Hematopoietic multipotent progenitor cell treated with erythropoietin and hydrocortisone succinate and interleukin-3 and kit ligand, for 8 days (in vitro differentiated cells): Measurements from ENCODE around the gene SMOC1.

Experiments used
- DNase-seq: peaks from one replicate; pipeline ENCODE4 v3.0.0-alpha.2; 2015

Gene SMOC1

DNA sequence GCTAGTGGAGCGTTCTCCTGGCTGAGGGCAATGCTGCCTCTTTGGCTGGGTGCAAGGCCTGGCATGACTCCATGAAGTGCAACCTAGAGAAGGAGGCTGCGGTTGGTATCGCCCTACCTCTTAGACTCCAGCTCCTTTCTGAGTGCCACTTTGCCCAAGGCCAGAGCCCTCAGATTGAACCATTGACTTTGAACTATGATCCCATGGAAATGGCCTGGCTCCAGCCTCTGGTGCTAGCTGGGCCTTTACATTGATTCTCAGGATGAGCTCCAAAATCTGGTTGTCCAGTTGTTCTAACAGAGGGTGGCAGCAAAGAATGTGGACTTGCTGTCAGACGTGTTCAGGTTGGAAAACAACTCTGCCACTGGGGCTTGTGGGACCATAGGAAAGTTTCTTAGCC, 16.1 kb upstream of the SMOC1 start:
- DNase-seq: no peak

DNA sequence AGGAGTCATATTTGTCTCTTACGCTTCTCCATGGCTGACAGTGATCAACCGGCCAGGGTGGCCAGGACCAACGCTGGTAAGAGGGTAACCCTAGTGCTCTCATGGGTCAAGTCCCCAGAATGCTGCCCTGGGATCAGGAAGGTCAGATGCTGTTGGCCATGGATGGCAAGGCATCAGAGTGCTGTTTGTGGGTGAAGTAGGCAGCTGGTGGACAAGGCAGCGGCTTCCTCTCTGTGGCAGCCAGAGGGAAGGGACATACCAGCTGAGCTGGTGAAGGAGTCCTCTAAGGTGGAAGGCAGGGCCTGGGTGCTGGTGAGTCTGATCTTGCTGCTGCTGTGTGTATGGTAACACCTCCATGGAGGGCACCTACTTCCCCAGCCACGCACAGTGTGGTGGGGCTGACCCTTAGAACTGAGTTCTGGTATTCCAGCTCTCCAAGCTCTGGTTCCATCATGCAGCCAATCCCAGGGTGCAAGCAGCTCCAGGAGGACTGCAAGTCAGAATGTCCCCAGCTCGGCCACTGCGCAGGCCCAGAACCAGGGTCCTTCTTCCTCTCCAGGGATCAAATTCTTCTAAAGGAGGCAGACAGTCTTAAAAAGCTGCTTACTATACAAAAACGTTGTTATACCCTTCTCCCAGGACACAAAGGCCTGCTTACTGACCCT, 13.4 kb upstream of the SMOC1 start:
- DNase-seq: no peak

DNA sequence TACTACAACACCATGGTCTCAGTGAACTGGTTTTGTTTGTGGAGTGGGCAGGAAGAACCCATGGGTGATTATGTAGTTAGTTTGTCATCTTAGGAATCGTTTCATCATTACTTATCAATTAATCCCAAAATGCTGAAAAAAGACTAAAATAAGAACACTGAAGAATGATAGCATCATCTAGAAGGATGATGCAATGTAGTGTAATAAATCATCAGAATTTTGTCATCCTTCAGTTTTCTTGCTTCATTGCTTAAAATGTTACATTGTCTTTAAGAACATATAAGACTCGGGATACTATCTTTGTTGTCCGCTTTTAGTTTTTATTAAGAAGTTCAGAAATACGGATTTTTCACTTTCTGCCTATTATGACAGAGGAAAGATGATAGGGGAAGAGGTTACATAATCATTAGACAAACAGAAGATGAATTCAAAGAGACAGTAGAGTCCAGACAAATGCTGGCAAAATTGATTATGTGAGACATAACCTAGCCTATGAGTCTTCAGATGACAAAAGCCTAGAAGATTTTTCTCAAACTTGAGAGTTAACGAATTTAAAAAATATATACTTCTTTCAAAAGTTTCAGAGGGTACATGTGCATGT, 10.8 kb upstream of the SMOC1 start:
- no peak for DNase-seq

DNA sequence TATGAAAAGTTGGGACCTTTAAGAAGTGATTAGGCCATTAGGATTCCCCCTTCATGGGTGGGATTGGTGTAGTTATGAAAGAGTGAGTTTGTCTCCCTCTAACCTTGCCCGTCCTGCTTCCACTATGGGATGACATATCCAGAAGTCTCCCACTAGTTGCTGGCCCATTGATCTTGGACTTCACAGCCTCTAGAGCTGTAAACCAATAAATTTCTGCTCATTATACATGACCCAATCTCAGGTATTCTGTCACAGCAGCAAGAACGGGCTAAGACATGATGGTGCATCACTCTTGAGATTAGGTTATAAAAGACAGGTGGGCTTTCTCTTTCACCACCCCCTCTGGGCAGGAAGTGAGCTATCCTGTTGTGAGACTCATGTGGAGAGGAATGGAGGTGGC, 8.6 kb upstream of the SMOC1 start:
- no peak for DNase-seq

DNA sequence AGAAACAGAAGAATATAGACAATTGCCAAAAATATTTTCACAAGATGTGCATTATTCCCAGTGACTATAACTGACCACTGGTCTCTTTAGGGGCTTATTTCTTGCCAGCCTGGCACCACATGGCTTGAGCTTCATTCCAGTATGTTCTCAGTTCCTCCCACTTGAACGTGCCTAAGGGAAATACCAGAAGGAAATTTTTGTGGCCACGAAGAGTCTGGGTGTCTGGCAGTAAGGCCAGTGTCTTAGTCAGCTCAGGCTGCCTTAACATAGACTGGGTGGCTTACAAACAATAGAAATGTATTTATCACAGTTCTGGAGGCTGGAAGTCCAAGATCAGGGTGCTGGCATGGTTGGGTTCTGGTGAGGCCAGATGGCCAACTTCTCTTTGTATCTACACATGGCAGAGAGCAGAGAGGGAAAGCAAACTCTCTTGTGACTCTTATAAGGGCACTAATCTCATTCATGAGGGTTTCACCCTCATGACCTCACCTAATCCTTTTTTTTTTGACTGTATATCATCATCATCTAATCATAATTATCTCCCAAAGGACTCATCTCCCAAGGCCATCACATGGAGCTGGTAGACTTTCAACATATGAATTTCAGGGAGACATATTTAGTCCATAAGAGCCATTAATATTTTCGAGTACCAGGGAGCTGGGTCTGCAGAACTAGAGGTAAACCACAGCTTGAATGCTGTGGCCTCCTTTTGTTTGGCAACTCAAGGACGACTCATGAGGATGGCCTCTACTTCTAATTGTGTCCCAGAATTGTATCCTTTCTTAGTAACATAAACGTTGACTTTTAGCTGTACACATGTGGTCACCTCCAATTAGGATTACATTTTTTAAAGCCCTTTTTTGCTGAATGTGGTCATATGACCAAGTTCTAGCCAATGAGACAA, 5.1 kb upstream of the SMOC1 start:
- DNase-seq: no peak

DNA sequence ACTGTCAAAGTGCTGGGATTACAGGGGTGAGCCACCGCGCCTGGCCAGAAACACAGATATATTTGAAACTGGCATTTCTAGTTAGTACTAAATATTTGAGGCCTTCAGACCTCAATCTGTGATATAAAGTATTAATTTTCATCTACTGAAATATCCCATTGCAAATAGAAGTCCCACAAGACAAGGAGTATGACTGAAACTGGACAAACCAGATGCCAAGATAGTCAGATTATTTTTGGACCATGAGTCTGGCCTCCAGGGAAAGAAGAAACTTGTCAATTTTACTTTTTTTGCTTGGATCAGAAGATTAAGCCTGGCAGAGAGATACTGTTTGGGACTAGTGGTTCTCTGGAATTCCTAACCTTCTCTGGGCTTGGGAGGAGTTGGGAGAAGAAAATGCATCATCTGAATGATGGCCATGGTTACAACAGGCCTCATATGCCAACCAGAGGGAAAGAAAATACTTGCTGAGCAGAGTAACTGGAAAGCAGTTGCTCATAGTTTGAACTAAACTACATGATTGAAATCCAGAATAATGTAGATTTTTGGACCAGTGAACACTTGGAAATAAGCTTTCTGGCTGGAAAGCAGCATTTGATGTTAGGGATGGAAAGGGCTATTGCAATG, 2.9 kb upstream of the SMOC1 start:
- no peak for DNase-seq

DNA sequence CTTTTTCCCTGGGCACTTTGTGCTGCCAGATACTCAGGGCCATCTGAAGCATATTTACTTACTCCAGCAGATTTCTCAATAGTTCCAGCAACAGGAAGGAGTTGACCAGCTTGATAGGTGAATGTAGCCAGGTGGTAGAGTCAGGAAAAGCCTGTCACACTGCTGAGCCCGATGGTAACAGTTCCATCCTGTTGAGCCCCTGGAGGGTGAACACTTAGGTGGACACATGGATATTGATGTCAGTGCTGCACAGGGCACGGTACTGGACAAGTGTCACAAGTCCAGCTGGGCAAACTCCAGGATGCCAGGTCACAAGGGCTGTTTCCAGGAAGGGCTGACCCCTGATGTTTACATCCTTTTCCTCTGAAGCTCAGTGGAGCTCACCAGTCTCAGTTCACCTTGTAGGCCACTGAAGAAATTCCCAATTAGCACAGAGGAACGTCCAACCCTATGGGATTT, 2.3 kb upstream of the SMOC1 start:
- no peak for DNase-seq

DNA sequence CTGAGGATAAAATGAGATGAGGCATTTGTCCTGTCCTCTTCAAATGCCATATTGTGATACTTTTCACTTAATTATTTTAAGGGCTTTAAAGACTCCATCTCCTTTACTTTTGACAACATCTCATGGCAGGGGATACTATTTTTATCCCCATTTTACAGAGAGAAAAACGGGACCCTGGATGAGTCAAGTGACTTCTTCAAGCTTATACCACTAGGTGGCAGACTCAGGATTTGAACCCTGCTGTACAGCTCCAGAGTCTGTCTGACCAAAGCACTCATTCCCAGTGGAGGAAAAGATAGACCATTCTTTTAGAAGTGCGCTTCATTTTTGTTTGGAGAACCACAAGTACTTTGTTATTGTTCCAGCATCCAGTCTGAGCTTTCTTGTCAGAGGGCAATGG, 1.7 kb upstream of the SMOC1 start:
- peak; percentile 30 for DNase-seq

DNA sequence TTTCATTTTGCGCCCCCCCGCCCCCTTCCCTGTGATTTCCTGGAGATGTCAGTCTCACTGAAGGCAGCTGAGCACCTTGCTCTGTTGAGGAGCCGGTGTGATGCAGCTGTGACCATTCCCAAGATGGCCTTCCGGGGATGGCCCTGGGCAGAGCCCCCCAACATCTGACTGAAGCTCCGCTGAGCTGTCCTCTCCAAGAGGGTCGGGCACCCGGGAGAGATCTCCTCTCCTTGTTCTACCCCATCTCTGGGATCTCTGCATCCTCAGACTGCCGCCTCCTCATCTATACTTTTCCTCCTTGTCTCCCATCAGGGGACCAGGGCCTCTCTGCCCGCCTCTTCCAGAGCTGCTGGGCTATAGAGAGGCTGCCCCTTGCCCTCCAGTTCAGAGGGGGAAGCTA, 965 bp upstream of the SMOC1 start:
- DNase-seq: no peak

DNA sequence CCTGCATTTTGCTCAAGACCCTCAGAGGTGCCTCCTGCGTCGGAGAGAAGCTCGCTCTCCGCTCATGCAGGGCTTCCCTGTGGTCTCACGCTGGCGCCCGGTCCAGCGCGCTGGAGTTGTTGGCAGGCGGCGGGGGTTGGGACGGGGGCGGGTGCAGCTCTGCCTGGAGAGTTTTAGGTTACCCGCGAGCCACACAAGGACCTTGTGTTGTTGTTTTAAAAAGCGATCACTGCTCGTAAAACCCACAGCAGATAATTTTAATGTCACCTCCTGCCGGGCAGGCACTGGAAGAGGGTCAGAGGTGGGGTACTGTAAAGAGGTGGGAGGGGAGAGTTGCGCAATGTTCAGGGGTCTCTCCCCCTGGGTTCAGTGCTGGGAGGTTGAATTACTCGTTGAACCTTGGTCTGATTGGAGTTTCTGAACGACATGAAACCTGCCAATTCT, 850 bp downstream of the SMOC1 start:
- no peak for DNase-seq

DNA sequence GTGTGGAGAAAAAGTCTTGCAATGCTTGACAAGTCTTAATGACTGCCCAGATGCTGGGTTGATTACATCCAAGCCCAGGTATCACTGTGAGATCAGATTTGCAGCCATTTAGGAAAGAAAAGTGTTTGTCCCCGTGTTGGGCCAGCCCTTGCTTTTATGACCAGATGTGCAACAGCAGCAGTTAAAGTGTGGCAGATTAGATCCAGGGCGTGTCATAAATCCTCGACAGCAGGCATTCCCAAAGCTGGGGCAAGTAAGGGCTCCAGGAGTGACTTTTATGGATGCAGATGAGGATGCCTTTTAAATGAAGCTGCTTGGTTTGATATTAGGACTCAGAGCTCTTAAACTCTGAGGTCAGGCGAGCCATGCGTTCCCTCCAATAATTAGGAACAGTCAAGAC, 1.7 kb downstream of the SMOC1 start:
- DNase-seq: no peak

DNA sequence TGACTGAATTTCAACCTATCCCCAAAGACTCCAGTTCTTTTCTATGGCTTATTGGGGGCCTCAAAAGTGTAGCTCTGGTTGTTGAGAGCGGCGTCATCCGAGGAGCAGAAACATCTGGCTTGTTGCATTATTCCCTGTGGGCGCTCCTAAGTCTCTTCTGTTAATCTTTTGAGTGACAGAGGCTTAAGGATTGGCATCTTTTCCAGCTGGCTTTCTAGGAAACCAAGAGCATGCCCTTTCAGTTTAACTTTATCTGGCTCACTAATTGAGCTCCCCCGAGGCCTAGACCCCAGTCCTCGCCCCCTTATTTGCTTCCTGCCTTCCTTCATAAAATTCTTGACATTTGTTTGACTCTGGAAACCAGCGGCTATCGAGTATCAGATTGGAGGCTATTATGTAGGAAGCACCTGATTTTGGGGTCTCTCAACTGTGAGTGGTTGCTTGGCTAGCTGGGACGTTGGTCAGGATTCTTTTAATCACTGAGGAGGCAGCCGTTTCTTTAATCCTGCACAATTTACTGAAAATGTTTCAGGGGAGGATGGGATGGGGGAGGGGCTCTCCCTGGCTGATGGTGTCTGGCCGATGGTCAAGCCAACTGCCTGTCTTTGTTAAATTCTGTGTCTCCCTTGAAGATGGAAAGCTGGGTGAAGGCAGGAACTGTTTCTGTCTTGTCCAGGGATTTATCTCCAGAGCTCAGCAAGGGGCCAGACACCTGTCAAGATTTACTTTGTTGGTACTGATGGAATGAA, 3.1 kb downstream of the SMOC1 start:
- no peak for DNase-seq

DNA sequence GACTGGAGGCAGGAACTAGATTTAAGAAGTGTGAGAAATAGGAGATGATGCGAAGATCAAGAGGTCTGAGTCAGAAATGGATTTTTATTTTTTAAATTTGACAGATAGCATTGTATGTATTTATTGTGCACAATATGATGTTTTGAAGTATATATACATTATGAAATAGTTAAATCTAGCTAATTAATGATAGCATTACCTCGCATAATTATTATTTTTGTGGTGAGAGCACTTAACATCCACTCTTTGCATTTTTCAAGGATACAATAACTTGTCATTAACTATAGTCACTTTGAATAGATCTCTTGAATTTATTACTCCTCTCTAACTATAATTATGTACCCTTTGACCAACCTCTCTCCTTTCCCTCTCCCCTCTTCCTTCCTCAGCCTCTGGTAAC, 3.7 kb downstream of the SMOC1 start:
- no peak for DNase-seq

DNA sequence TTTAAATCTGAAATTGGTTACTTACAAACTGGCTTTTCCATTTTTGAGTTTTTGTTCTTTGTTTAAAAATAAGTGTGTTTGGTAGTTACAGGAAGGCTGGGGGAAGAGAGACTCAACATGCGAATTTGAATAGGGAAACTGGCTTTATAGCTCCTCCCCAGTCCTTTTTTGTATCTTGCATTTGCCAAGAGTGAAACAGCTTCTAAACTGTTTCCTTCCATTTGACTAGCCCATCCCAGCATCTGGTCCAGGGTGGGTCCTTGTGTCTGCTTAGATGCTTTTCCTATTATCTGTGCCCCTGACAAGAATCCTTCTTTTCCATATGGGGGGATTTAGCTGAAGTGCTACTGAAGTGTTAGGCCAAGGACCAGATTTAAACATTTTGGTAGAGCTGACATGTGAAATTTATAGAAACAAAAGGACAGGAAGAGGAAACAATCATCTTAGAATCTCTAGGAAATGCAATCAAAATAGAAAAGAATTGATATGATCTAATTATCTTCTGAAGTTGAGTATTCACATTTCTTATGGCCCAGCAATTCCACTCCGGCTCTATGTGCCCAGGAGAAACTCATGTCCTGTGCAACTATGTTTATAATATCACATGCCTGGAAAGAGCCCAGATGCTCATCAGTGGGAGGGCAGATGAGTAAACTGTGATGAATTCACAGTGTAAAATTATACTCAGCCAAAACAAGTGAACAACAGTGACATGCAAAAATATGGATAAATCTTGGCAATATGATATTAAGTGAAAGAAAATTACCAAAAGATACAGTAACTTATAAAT, 7.4 kb downstream of the SMOC1 start:
- no peak for DNase-seq

DNA sequence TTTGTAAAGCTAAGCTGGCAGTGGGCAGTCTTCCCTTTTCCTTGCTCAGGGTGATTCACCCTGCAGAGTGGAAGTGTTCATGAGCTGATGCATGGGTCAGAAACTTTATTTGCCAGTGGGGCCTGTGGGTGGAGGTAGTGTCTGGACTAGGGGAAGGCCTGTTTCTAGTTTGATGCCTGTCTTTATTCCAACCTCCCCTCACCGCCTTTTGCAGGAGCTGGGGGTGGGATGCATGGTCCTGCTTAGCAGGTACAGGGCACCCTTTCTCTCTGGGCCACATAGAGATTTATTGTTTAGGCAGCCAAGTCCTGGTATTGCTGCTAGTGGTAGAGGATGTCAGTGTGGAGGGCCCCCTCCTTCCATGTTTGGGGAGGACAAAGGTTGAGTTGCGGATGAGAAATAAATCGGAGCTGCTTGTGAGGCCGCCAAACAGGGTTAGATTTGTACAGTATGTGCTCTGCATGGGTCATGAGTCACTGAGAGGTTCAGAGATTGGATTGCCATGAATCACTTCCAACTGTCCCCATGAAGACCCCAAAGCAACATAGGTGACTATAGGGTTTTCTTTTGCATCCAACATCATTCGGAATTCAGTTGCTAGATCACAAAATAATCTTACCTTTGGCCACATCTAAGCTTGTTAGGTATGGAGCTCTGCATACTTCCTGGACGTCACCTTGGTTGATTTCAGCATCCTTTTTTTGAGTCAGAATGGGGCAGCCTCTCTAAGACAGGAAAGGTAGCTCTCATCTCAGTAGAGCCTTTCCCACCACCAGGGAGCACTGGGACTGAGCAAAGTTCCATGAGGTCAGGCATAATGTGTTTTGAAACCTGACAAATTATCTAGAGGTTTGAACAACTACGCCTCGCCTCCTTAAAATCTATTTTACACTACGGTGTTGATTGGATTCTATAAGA, 8.8 kb downstream of the SMOC1 start:
- DNase-seq: no peak

DNA sequence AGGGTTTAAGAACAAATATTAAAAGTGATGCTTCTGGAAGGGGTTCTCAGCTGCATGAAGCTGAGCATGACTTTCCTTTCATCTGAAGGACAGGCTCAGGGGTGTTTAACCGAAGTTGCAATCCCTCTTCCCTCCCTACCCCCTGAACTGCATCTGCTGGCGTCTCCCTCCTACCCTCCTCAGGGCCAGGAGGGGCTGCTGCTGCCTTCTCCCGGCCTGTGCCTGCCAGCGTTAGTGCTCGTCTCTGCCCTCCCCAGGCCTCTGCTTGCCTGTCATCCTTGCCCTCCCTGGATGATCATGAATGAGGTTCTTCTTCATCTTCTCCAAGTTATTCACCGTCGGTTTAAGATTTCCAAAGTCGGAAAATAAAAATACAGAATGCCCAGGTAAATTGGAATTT, 12.2 kb downstream of the SMOC1 start:
- no peak for DNase-seq

DNA sequence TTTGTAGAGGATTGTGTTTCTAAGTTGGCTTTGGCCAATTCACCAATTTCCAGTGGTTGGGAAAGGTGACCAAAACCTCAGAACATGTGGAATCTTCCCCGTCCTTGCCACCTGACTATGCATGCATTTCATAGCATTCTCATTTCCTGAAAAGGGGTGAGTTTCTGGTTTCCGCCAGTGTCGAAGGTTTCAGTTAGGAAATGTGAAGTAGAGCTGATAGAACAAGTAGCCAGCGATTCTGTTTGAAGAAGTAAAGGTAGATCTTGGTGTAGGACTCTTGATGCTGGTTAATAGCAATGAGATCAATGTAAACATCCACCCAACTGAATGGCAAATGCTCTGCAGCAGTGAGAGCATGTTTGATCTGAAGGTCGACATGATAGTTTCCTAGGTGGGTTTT, 15.9 kb downstream of the SMOC1 start:
- no peak for DNase-seq

DNA sequence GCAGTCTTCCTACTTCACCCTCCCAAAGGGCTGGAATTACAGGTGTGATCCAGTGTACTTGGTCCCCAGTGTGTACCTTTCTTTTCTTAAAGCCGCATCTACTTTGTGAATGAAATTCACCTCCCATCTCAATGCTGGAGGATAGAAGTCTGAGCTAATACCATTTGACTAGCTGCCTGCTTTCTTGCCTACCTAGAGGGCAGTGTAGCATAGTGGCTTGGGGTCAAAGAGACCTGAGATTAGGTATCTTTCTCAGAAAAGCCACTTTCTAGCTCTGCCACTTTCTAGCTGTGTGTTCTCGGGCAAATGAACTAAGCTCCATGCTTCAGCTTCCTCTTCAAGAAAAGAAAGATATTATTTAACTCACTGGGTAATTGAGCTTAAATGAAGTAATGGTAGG, 16.9 kb downstream of the SMOC1 start:
- DNase-seq: no peak

DNA sequence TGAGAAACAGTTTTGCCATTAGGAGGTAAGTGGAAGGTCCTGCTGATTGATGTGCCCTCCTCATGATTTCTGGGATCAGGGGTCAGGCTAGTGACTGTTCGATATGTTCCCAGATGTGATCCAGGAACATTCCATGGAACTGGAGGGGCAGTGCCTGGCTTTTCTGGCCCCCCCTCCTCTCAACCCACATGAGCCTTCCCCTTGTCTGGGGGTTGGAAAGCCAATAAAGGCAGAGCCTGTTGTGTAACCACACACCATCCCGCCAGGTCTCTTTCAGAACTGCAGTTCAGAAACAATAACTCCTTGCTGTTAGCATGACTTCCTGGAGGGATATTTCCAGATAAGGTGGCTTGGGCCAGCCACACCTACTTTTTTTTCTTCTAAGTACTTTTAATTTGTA, 17.8 kb downstream of the SMOC1 start:
- no peak for DNase-seq

DNA sequence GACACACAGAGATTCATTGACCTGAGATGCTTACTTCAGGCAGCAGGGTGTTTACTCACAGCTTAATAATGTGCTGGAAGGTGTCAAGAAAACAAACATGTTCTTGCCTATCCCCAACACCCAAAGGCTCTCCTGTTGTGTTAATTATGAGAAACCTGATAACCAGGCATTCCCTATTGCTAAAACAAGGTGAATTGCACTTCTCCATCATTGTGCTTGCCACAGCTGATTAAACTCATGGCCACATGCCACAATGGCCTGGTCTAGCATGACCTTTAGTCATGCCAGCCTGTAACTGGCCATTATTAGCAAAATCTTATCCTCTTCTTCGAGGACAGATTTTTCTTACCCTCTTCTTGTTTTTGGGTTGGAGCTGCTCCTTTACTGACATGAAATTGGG, 21.4 kb downstream of the SMOC1 start:
- DNase-seq: no peak
